GM18511 (cell line): ENCODE results near the gene BPTF.
"Not testable (repeated sequence)": the region's sequence is repeated elsewhere in the genome, so short reads cannot be mapped to it uniquely, and the experiment has no call there.

Source experiments
- ATAC-seq: cut with Tn5 transposase; IDR thresholded peaks from one replicate; pipeline ENCODE4 v1.9.1; 2021; ENCODE audit warnings: mild to moderate bottlenecking, moderate library complexity; ENCODE audit not compliant: unreplicated experiment

BPTF gene

DNA sequence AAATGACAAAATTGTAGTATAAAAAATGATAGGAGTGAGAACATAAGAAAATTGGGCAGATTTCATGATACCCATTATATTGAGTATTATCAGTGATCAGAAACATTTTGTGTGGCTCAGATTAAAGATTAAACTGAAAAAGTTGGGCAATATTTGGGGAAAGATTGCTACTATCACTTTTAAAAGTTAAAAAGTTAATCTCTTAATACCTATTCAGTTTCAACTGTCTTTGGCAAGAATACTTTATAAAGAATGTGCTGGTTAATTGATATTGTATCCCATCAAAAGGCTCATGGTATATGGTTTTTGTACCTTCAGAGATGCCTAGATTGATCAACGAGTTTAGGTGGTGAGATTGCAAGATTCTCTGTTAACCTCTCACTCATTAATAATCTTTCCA is 55.8 kb downstream of the BPTF start:
- ATAC-seq = no peak

DNA sequence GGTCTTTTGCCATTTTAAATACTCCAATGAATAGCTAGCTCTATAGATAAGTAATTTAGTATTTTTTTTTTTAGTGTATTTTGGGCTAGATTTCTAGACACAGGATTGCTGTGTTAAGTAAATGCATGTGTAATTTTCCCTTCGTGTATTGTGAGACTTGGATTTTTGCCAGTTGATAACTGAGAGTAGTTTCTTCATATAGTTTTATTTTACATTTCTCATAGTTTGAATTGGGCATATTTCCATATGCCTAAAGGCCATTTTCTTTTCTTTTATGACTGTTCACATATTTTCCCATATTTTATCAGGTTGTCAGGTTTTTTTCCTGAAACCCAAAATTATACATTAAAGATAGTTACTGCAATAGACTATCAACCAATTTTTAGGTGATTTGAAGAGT is 59.4 kb downstream of the BPTF start:
- no peak for ATAC-seq

DNA sequence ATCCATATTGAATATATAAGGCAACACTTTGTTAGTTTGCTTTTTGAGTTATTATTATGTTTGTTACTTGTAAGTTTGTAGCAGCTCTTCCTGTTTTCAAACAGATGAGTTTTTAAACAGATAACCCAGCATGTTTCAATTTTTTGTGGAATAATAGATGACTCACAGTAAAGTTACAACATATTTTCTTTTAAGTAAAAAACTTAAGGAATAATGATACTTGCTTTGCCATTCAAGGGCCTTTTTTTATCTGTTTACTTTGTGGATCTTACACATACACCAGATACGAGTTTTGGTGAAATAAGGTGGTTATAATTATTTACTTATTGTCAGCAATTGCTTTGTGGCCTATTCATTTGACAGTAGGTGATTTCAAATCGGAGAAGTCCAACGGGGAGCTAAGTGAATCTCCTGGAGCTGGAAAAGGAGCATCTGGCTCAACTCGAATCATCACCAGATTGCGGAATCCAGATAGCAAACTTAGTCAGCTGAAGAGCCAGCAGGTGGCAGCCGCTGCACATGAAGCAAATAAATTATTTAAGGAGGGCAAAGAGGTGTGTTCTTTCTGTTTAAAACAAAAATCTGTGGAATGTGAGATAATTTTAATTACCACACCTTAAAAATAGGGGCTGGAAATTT is 66.3 kb downstream of the BPTF start:
- ATAC-seq = no peak

DNA sequence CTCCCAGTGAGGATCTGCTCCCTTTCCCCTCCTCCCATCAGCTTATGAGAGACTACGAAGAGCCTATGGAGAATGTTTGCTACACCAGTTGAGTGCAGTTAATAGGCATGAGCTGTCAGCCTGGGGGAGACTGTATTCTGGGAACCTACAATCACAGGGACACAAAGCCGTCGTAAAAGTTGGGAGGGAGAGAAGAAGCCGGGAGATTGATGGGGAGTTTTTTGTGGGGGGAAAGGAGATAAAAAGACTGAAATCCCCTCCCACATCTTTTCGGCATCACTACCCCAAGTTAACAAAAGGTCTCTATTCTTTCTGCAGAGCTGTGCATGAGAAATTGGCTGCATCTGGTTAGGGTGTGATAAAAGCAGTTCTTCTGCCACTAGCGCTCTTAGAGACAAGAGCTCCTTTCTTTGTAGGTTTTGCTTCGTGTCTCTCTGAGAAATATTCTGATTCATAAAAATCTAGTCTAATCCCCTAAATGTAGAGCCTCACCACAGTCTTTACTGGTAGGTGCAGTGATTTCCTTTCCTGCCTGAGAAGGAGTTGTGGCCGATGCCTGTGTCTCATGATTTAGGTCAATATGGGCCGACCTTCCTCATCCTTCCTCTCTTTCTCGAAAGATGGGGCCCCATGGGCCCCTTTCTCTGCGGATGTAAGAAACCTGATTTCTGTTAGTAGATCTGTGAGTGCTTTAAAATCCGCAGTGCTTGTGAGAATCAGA is 77.4 kb downstream of the BPTF start:
- ATAC-seq = no peak

DNA sequence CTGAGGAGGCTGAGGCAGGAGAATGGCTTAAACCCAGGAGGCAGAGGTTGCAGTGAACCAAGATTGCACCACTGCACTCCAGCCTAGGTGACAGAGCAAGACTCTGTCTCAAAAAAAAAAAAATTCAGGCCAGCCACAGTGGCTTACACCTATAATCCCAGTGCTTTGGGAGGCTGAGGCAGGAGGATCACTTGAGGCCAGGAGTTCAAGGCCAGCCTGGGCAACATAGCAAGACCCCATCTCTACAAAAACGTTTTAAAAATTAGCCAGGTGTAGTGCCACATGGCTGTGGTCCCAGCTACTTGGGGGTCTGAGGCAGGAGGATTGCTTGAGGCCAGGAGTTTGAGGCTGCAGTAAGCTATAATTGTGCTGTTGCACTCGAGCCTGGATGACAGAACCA is 80.0 kb downstream of the BPTF start:
- not testable (repeated sequence) for ATAC-seq

DNA sequence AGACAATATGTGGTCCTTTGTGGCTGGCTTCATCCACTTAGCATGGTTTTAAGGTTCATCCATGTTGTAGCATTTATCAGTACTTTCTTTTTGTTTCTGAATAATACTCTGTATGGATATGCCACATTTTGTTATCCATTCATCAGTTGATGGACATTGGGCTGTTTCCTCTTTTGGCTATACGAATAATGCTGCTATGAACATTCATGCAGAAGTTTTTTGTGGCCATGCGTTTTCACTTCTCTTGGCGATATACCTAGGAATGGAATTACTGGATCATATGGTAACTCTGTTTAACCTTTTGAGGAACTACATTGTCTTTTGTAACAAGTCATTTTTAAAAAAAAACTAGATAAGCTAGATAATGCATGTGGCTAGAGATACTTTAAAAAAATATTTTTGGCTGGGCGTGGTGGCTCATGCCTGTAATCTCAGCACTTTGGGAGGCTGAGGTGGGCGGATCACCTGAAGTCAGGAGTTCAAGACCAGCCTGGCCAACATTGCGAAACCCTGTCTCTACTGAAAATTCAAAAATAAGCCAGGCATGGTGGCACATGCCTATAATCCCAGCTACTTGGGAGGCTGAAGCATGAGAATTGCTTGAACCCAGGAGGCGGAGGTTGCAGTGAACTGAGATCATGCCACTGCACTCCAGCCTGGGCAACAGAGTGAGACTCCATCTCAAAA is 85.0 kb downstream of the BPTF start:
- not testable (repeated sequence) for ATAC-seq

DNA sequence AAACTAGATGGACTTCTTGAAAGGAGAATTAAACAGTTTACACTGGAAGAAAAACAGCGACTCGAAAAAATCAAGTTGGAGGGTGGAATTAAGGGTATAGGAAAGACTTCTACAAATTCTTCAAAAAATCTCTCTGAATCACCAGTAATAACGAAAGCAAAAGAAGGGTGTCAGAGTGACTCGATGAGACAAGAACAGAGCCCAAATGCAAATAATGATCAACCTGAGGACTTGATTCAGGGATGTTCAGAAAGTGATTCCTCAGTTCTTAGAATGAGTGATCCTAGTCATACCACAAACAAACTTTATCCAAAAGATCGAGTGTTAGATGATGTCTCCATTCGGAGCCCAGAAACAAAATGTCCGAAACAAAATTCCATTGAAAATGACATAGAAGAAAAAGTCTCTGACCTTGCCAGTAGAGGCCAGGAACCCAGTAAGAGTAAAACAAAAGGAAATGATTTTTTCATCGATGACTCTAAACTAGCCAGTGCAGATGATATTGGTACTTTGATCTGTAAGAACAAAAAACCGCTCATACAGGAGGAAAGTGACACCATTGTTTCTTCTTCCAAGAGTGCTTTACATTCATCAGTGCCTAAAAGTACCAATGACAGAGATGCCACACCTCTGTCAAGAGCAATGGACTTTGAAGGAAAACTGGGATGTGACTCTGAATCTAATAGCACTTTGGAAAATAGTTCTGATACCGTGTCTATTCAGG is 85.9 kb downstream of the BPTF start:
- ATAC-seq = no peak

DNA sequence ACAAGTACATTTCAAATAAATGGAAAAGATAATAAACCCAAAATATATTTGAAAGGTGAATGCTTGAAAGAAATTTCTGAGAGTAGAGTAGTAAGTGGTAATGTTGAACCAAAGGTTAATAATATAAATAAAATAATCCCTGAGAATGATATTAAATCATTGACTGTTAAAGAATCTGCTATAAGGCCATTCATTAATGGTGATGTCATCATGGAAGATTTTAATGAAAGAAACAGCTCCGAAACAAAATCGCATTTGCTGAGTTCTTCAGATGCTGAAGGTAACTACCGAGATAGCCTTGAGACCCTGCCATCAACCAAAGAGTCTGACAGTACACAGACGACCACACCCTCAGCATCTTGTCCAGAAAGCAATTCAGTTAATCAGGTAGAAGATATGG is 86.8 kb downstream of the BPTF start:
- ATAC-seq = no peak

DNA sequence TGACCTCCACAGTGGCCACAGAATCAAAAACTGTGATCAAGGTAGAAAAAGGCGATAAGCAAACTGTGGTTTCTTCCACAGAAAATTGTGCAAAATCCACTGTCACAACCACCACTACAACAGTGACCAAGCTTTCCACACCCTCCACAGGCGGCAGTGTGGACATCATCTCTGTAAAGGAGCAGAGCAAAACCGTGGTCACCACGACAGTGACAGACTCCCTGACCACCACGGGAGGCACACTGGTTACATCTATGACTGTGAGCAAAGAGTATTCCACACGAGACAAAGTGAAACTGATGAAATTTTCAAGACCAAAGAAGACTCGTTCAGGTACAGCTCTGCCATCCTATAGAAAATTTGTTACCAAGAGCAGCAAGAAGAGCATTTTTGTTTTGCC is 87.4 kb downstream of the BPTF start:
- ATAC-seq = no peak

DNA sequence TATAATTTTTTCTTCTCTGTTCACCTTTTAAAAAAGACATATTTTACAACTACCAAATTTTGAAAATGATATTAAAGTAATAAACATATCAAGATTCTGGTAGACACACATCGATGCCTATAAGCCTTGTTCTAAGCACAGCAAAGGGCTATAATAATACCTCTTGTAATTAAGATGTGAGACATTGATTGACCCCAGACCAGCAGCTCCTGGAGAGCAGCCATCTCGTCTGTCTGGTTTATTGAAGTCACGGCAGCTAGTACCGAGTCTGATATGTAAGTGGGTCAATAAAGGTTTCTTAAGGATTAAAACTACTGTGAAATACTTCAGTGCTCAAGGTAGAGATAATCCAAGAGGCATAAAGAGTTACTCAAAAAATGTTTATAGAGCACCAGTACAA is 94.9 kb downstream of the BPTF start:
- ATAC-seq = no peak

DNA sequence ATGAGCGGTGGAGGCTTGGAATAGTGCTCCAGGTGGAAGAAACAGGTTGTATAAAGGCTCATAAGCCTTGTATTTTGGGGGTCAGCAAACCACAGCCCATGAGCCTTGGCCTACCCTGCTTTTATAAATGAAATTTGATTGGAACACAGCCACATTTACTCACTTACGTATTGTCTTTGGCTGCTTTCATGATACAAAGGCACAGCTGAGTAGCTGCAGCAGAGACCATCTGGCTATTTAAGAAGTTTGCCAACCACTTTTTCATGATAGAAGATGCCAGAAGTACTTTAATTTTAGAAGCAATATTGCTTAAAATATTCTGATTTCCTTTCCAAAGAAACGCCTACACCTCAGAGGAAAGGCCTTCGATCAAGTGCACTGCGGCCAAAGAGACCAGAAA is 97.2 kb downstream of the BPTF start:
- no peak for ATAC-seq

DNA sequence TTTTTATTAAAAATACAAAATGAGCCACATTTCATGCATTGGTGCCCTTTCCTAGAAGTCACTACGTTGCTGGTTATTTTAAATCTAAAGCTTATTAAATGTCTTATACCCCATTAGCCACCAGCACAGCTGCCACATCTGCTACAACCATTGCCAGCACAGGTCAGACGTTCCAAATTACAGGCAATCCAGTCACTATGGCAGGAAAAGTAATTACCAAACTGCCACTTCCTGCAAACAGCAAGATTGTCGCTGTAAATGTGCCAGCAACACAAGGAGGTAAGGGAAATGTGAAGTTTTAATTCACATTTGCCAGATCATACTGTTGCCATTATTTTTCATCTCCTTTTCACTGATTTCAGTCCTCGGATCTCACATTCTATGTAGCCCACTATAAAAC is 103.5 kb downstream of the BPTF start:
- ATAC-seq = not testable (repeated sequence)

DNA sequence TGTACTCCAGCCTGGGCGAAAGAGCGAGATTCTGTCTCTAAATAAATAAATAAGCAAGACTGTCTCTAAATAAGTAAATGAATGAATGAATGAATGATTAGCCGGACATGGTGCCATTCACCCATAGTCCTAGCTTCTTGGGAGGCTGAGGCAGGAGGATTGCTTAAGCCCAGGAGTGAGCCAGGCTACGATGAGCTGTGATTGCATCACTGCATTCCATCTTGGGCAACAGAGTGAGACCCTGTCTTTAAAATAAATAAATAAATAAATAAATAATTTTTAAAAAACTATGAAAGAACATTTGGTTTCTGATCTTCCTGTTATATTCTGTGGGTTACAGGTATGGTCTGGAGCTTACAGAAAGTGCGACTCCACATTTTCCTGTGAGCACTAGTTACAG is 105.9 kb downstream of the BPTF start:
- no peak for ATAC-seq

DNA sequence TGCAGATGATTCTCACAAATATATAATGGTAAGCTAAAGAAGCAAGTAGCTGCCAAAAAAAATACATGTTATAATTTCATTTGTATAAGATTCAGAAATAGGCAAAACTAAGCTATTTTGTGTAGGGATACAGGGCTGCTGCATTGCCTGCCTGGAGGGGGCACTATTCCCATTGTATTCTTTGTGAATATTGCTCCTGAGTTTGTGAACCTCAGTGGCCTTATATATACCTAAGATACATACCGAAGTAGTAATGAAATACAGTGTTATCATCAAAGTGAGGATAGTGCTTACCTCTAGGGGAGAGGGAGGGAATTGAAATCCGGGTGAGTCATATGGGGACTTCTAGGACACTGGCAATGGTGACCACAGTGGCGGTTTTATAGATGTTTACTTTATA is 117.5 kb downstream of the BPTF start:
- ATAC-seq = no peak

DNA sequence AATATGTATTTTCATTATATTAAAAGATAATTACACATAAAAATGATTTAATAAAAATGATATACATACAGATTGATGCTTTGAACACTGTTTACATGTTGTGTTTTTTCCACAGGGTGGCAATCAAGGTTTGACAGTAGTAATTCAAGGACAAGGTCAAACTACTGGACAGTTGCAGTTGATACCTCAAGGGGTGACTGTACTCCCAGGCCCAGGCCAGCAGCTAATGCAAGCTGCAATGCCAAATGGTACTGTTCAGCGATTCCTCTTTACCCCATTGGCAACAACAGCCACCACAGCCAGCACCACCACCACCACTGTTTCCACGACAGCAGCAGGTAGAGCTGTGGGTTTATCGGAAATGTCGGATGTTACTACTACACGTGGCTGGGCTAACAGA is 118.7 kb downstream of the BPTF start:
- ATAC-seq = no peak

DNA sequence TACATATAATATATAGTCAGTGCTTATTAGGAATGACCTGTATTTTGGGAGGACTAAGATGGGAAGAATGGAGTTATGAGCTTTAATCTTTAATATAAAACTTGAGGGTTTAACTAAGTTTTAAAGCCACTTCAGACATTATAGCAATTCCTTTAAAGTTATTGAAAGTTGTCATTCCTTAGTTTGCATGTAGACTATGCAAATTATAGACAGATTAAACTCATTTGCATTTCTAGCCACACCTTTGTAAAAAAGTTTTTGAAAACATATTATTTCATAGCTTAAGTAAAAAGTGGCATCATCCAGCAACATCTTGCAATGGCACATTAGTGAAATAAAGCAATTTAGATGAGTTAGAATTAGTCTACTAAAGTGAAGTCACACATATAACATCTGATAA is 121.2 kb downstream of the BPTF start:
- no peak for ATAC-seq

DNA sequence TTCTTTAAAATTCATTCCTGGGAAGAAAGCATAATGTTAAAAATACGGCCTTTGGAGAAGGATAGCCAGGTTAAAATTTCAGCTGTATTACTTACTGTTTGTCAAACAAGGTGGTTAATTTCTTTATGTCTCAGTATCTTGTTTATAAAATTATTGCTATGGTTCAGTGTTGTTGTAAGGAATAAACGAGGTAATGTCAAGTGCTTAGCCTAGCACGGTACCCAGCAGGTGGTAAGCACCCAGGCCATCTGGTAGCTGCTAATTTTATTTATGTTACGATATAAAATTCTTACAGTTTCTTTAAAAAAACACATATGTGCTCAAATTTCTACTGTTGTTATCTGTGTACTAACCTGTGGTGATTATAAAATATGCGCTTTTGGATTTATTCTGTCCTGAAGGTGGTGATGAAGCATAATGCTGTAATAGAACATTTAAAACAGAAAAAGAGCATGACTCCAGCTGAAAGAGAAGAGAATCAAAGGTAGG is 122.1 kb downstream of the BPTF start:
- ATAC-seq = no peak

DNA sequence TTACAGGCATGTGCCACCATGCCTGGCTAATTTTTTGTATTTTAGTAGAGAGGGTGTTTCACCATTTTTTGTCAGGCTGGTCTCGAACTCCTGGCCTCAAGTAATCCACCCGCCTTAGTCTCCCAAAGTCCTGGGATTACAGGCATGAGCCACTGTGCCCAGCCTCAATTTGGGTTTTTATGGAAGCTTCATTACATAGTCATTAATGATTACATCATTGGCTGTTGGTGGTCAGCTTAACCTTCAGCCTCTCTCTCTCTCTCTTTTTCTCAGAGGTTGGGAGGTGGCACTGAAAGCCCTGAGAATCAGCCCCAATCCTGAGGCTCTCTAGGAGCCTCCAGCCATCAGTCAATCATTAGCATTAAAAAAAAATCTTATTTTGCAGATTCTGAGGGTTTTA is 125.6 kb downstream of the BPTF start:
- ATAC-seq = no peak

DNA sequence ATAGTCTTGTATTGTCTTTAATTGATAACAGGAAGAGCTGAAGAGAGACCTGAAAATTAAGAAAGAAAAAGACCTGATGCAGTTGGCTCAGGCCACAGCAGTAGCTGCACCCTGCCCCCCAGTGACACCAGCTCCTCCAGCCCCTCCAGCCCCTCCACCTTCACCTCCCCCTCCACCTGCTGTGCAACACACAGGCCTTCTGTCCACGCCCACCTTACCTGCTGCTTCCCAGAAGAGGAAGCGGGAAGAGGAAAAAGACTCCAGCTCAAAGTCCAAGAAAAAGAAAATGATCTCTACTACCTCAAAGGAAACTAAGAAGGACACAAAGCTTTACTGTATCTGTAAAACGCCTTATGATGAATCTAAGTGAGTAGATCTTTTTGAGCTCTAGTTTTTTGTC is 134.2 kb downstream of the BPTF start:
- ATAC-seq = no peak

DNA sequence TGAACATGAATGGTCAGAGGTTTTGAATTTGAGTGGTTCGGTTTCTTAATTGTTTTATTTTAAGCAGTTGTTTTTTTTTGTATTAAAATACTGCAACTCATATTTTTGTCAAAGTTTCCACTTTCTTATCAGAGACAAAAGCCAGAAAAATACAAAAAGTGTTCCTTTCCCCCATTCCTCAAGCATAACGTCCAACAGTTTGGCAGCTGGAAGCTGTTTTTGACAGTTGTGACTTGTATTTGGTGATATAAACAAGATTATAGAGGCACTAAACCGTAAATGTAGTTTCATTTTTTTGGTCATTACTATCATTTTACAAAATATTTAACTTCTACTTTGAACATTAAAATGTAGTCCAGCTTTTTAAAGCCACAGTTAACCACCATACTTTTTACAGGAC is 135.0 kb downstream of the BPTF start:
- ATAC-seq = not testable (repeated sequence)

DNA sequence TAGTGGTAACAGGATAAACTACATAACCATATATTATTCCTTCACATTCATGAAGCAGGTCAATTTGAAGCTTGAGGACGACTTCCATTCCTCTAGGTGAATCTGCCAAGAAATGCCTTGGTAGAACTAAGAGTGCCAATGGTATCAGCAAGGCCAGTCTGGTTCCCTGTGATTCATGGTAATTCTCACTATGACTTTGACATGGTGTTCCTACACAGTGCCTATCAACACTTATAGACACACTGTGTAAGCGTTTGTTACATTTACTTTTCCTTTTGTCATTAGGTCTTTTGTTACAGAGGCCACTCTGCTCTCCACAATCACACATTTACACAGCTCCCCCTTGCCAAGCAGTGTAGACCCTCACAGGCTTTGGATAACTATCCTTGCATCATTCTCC is 136.9 kb downstream of the BPTF start:
- ATAC-seq = not testable (repeated sequence)
